Right lung (tissue), 10 donors: Measurements from ENCODE around the gene SMIM13. TPM values are rescaled to one million over a fixed set of nuclear protein-coding genes. Genes with fewer than 3 reads are reported as not detected.
A peak's percentile ranks its signal among the peaks of the same experiment; 100 is the strongest.

Experiments used
- DNase-seq, 2 donors: peaks; one replicate each; pipeline ENCODE4 v3.0.0-alpha.2; 2013
- long read RNA-seq, 8 donors: transcript quantifications; one replicate each; lab custom pipeline, GENCODE V29; 2026
- polyA plus RNA-seq, 5 donors: library from polyadenylated mRNA; unstranded; fragments of 120-200 nt; gene quantifications; one replicate each; pipeline versions ENCODE4 v1.2.1 to v1.2.3, GENCODE V29; 2013; ENCODE audit warnings: inconsistent platforms in 1 of 5, low replicate concordance in 1 of 5; ENCODE audit not compliant: insufficient read length in 5 of 5, insufficient read depth in 1 of 5

SMIM13 gene
- polyA plus RNA-seq: 10 to 100 TPM; 12.9 to 17.5 (median 16.4) TPM
- long read RNA-seq, donor 1, full-length matches to known transcripts: 8 of 8 reads
- long read RNA-seq, donor 1, partial matches to known transcripts: 0 of 8 reads
- long read RNA-seq, donor 1, other reads (novel, unspliced or antisense): 0 of 8 reads
- long read RNA-seq, donor 2, full-length matches to known transcripts: 7 of 7 reads
- long read RNA-seq, donor 2, partial matches to known transcripts: 0 of 7 reads
- long read RNA-seq, donor 2, other reads (novel, unspliced or antisense): 0 of 7 reads
- long read RNA-seq, donor 3, full-length matches to known transcripts: 8 of 8 reads
- long read RNA-seq, donor 3, partial matches to known transcripts: 0 of 8 reads
- long read RNA-seq, donor 3, other reads (novel, unspliced or antisense): 0 of 8 reads
- long read RNA-seq, donor 4, full-length matches to known transcripts: 5 of 5 reads
- long read RNA-seq, donor 4, partial matches to known transcripts: 0 of 5 reads
- long read RNA-seq, donor 4, other reads (novel, unspliced or antisense): 0 of 5 reads
- long read RNA-seq, donor 5, full-length matches to known transcripts: 6 of 6 reads
- long read RNA-seq, donor 5, partial matches to known transcripts: 0 of 6 reads
- long read RNA-seq, donor 5, other reads (novel, unspliced or antisense): 0 of 6 reads
- long read RNA-seq, donor 6, full-length matches to known transcripts: 7 of 7 reads
- long read RNA-seq, donor 6, partial matches to known transcripts: 0 of 7 reads
- long read RNA-seq, donor 6, other reads (novel, unspliced or antisense): 0 of 7 reads
- long read RNA-seq, donor 7, full-length matches to known transcripts: 5 of 5 reads
- long read RNA-seq, donor 7, partial matches to known transcripts: 0 of 5 reads
- long read RNA-seq, donor 7, other reads (novel, unspliced or antisense): 0 of 5 reads
- long read RNA-seq, donor 8, full-length matches to known transcripts: 4 of 4 reads
- long read RNA-seq, donor 8, partial matches to known transcripts: 0 of 4 reads
- long read RNA-seq, donor 8, other reads (novel, unspliced or antisense): 0 of 4 reads

- DNase-seq: peak; percentile 95 to 96
Observed at GRCh38 chr6:11093626-11094410, at the start of gene SMIM13. SMIM13 (plus strand) TSS chr6:11093834; CDS start chr6:11094314, 480 bp downstream.

DNA sequence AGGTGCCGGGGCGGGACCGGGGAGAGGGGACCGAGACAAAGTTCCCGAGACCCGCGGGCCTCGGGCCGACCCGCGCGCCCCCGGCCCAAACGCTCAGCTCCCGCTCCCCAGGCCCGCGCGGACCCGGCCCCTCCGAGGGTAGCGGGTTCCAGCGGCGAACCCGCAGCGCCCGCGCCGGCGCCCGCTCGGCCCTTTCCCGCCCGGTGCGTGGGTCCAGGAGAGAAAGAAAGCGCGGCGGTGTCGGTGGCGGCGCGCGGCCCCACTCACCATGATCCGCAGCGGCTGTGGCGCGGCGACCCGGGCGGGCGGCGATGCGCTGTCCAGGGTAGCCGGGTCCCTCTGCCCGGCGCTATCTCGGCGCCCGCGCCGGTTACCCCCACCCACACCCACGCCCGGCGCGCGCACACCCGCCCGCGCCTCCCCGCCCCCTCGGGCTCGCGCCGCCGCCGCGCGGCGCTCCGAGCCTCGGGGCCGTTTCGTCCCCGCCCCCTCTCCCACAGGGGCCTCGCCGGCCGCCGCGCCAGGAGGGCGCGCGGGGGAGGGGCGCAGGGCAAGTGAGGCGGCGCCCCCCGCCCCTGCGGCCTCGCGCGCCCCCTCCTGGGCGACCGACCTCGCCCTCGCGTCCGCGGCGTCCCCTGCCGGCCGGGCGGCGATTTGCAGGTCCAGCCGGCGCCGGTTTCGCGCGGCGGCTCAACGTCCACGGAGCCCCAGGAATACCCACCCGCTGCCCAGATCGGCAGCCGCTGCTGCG is 49.5 kb upstream of the SMIM13 start, which contains the start of gene ELOVL2:
Gene ELOVL2, minus strand, starts transcription at position 345 of the 751 bp plus-strand sequence. Its CDS starts 75 bp downstream, at position 270.
- DNase-seq: peak; percentile 32 to 51

DNA sequence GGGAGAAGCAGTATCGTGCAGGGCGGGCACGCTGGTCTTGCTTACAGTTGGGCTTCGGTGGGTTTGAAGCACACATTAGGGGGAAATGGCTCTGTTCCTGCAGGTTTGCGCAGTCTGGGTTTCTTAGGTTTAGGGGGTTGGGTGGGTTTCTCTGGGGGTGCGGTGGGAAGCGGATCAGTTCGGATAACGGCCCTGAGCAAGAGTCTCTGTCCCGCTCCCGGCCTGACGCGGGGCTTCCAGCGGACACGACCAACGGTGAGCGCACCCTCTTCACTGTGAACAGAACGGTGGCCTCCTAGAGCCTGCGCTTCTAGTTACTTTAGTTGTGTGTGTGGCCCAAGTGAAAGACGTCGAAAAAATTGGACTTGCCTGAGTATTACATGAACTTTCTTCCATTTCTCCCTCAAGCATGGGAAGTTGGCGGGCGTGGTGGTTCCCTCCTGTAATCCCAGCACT is 48.9 kb upstream of the SMIM13 start:
- no peak for DNase-seq

GRCh38 chr6:11050731-11051130 is 42.9 kb upstream of the SMIM13 start:
- DNase-seq: no peak

GRCh38 chr6:11053307-11053706 is 40.3 kb upstream of the SMIM13 start:
- no peak for DNase-seq

DNA sequence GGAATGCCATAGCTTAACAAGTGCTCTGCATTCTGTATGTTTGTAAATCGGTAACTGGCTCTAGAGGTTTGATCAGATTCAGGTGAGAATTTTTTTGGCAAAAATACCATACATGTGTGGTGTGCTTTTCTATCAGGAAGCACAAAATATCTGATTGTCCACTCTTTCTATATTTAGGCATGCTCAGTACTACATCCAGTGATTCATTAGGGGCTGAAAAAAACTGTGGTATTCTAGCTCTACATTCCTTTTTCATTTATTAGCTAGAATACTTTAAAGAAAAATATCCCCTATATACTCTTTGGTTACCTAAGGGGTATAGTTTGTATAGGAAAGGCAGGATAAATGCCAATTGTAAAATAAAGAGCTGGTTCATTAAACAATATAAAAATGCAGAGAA is 38.9 kb upstream of the SMIM13 start:
- no peak for DNase-seq

GRCh38 chr6:11055127-11055627 is 38.5 kb upstream of the SMIM13 start:
- DNase-seq: no peak

- no peak for DNase-seq
Observed at GRCh38 chr6:11056871-11057270, 36.8 kb upstream of the SMIM13 start.

- DNase-seq: no peak
Observed at GRCh38 chr6:11058406-11058805, 35.2 kb upstream of the SMIM13 start.

- no peak for DNase-seq
Observed at GRCh38 chr6:11062083-11062482, 31.6 kb upstream of the SMIM13 start.

GRCh38 chr6:11062715-11063114 is 30.9 kb upstream of the SMIM13 start:
- DNase-seq: no peak

DNA sequence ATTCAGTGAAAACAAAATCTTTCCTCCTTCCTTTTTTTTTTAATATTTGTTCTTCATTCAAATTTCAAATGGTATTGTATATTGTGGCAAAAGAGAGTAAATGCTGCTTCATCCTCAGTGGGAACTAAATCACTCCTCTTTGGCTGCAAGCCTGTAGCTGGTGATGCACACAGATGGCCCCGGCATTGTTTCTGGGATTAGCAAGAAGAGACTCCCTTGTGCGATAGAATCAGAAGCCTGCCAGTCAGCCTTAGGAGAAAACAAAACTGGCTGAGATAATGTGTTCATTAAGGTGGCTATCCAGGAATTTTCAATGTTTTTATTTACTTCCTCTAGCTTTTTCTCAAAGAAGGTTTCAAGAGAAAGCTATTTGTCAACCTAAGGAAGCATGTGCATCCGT is 28.8 kb upstream of the SMIM13 start:
- no peak for DNase-seq

DNA sequence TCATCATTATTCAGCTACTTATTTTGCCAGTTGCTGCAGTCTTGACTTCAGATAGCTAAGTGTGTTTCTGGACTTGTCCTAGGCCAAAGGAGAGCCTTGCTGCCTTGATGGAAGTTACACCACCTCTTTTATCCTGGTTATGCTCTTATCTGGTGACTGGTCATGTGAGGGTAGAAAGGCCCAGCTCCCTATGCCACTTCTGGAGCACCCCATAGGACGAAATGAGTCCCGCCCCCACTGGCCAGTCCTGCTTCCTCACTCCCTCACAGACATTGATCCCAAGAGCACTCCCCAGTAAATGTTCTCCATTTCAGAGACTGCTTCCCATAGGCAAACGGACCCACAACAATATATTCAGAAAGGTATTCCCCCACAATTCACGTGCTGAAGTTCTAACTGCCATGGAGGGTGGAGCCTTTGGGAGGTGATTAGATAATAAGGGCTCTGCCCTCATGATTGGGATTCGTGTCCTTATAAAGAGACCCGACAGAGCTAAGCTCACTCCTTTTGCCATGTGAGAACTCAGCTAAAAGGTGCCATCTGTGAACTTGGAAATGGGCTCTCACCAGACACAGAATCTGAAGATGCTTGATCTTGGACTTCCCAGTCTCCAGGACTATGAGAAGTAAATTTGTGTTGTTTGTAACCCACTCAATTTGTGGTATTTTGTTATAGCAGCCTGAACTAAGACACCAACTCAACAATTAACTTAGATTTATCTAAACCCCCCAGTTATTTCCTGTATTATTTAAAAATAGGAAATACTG is 28.0 kb upstream of the SMIM13 start:
- no peak for DNase-seq

- no peak for DNase-seq
Observed at GRCh38 chr6:11066505-11067347, 26.9 kb upstream of the SMIM13 start.

DNA sequence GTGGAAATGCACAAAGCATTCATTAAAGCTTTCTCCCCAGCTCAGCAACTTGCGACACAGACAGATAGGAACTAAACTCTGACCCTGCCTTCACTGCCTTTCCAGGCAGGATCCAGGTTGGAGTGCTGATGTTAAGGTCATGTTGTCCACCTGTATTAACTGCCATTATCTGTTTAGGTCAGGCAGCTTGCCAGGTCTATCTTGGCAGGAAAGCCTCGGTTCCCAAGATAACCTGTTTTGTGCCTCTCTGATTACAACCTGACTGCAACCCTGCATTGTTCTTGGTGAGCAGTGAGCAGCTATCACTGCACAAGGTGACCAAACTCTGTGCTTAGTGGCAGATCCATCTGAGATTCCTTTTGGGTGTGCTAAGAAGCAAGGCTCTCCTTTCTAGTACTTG is 26.3 kb upstream of the SMIM13 start:
- no peak for DNase-seq

DNA sequence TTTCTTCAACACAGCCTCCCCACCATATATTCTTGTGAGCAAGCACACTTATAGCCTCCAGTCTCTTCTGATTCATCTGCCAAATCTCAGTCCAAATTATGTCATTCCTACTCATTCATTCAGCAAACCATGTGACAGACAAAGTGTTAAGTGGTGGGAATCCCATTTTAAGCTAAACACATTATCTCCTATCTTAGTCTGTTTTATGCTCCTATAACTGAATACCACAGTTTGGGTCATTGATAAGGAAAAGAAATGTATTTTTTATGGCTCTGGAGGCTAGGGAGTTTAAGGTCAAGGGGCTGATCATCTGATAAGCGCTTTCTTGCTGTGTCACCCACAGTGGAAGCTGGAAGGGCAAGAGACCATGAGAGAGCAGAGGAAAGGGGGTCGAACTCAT is 23.9 kb upstream of the SMIM13 start:
- no peak for DNase-seq

GRCh38 chr6:11072101-11072500 is 21.5 kb upstream of the SMIM13 start:
- no peak for DNase-seq

GRCh38 chr6:11076540-11076939 is 17.1 kb upstream of the SMIM13 start:
- DNase-seq: no peak

DNA sequence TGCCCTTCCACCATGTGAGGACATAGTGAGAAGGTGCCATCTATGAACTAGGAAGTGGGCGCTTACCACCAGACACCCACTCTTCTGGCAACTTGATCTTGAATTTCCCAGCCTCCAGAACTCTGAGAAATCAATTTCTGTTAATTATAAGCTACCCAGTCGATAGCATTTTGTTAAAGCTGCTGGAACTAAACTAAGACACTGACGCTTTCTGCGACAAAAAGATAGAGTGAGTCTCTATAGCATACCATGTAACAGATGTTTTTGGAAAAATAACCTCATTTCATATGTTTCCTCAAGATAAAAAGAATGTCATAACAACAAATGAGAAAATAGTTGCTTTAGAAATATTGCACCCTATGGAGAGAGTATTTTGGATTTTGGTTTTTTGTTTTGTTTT is 15.4 kb upstream of the SMIM13 start:
- DNase-seq: no peak
